OCI-M2 (cell line): ENCODE results near the gene YES1.
"Not testable (repeated sequence)": the region's sequence is repeated elsewhere in the genome, so short reads cannot be mapped to it uniquely, and the experiment has no call there.

Experiments used
- DNase-seq: peaks from one replicate; lab custom pipeline; 2025; ENCODE audit not compliant: unreplicated experiment; lab: John Stamatoyannopoulos, UW

YES1 gene

DNA sequence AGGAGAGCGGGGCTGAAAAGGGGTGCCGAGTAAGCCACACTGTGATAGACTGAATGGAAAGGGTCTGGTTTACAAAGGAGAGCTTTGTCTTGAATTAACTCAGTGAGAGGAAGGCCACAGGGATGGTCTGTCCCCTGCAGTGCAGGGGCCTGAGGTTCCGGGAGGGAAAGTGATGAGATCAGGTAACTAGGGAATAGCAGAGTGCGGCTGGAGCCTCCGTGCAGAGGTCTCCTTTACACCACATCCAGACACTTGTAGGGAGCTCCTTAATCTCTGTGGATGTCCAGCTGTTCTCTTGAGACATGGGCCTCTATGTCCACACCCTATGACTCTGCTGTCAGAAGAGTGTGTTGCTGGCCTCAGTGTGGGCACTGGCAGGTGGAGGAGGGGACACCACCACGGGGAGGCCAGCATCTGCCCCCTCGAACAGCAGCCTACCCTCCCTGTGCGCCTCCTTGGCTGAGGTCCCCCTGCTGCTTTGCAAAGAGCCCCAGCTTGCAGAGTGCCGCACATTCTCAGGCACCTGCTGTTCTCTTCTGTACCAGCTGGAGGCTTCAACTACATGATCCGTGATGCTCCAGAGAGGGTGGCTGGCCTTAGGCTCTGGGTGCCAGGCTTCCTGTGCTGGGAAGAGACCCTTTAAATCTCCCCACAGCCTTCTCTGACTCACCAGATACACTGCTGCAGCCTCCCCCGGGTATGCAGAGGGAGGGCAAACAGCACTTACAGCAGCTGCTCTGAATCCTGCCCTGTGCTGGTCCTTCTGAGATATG, 125.5 kb downstream of the YES1 start:
- no peak for DNase-seq

DNA sequence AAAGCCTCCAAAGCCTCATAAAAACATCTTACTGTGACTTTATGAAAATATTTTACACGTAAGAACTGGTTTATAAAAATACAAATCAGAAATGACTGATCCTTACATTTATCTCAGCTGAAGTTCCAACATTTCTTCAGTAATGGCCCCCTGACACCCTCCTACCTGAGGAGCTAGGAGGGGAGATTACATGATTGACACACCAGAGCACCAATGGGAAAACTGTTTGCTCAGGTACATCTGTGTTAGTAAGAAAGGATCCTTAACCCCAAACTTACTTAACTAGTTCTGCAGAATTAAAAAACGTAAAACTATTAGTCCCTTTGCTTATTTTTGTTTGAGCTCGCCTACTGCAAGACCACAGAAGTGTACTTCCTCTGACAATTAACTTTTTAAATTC, 126.6 kb downstream of the YES1 start:
- no peak for DNase-seq

DNA sequence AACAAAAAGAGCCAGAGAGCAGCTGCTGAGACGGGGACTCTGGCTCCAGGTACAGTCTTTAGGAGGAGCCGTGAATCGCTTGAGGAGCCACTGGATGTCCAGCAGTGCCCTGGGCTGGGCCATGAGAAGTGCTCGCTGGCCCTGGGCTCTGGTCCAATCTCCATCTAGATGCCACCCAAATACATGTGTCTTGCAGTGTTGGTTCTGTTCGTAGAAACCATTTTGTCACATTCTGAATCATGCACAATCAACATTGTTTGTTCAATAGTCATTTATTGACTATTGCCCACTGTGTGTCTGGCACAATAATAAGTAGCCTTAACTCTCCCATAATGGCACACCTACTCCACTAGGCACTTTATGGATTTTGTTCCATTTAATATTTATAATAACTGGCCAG, 128.5 kb downstream of the YES1 start:
- DNase-seq, result no peak

DNA sequence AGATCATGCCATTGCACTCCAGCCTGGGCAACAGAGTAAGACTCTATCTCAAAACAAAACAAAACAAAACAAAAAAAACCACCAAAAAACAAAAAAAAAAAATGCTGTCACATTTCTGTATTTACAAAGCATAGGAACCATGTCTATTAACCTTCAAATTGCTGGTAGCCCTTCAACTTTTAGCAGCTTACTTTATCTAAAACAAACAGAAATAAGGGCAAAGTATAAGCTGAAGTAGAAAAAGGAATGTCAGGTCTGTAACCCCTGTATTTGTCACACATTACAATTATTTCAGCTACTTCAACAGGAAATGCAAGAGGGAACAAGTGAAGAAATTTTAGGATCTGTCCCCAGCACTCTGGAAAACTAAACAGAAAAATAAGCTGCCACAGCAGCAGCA, 129.2 kb downstream of the YES1 start:
- DNase-seq, result no peak

DNA sequence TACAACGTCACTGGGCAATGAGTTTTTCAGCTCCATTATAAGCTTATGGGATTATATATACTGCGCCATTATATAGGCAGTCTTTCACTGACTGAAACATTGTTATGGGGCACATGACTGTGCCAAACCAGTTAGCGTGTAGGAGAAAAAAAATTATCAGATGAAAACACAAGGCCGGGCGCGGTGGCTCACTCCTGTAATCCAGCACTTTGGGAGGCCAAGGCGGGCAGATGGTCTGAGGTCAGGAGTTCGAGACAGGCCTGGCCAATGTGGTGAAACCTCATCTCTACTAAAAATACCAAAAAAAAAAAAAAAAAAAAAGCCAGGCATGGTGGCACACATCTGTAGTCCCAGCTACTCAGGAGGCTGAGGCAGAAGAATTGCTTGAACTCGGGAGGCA, 129.6 kb downstream of the YES1 start:
- not testable (repeated sequence) for DNase-seq

DNA sequence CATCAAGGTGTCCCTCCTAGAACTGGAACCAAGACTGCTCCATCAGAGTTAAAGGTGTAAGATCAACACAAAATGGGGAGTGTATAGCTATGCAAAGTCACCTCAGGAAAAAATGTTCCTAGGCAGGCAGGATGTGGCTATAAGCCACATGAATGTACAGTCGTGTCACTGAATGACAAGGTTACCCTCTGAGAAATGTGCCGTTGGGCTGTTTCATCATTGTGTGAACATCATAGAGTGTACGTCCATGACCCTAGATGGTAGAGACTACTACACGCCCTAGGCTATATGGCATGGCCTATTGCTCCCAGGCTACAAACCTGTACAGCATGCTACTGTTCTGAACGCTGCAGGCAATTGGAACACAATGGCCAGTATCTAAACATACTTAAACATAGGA, 130.1 kb downstream of the YES1 start:
- DNase-seq, result no peak

DNA sequence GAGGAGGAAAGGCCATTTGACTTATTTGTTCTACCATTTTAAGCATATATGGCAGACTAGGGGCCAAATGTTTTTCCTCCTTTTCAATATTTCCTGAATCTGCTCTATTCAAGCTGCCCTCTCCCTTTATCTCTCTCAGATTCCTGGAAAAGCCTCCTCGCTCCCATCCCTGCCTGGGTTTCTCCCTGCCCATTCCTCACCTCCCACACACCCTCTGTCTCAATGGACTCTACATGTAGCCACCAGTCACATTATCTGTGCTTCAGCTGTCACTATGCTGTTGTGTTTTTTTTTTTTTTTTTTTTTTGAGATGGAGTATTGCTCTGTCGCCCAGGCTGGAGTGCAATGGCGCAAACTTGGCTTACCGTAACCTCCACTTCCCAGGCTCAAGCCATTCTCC, 131.7 kb downstream of the YES1 start:
- DNase-seq, result no peak

DNA sequence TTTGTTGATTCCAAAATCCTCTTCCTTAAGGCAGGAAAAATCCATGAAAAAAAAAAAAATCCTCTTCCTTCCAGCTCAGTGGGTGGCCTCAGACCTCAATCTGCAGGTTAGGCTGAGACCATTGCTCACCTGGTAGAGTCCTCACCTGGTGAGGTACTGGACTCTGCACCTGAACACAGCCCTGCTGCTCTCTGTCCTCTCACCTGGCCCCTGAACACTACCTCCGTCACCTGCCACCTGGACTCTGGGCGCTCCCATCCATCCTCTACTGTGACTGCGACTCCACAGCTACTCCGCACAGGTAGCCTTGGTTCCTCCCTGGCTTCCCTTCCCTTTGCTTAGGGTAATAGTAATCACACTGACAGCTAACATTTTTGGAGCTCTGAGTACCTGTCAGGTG, 132.5 kb downstream of the YES1 start:
- no peak for DNase-seq

DNA sequence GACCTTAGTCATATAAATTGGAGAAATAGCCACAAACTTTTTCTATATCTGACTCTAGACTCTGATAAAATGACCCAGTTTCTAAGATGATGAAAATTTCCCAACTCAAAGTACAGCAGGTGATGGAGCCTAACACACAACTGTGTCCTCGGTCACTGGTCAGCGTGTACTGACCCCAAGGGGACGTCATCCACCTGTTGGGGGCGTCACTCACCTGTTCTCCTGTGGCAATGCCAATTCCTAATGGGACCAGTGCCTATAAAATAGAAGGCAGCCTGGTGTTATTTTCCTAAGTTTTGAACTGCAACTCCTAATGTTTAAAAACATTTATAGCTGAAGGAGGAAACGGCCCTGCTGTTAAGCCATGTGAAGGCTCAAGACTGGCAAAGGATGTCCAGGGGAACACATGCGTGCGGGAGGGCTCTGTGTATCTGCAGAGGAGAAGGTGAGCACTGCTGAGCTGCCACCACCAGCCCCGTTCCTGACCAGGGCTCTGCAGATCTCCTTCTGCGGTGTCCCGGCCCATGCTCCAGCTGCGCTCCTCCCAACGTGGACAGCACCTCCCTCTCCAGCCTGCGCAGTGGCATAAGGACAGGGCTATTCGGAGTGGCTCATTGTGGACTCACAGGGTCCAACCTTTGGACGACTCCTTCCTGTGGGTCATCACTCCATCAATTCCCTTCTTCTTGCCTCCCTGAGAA, 133.4 kb downstream of the YES1 start:
- no peak for DNase-seq

DNA sequence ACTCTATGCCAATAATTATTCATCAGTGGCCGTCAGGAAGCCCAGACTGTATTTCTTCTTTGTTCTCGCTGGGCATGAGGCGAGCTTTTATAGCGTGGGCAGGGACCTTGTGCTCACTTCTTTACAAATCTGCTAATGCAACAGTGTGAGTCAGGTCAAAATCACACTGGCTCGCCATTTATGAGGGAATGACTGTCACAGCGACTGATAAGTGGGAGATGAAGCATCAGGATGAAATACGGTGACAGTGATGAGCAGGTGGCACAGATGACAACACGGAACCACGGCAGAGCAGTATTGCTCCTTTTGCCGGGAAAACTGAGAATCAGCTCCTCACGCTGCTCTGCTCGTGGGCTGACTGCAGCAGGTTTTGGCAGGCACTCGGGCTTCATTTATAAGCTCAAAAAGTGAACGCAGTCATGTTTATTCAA, 134.1 kb downstream of the YES1 start:
- no peak for DNase-seq

DNA sequence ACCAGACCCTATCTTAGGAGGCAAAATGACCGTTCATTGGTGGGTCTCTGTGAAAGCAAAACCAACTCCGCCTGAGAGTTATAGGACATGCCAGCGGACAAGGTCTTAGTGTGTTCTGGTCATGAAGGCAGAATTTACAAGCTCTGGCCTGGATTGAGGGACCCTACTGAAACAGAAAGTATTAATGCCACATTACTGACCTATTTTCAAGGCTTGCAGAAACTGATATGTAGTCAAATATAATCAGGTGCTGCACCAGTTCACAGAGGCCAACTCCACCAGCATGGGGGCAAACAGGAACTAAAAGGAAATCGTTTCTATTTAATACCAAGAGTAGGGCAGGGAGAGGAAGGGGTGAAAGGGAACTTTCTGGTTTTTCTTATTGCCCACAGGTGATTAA, 134.9 kb downstream of the YES1 start:
- no peak for DNase-seq

DNA sequence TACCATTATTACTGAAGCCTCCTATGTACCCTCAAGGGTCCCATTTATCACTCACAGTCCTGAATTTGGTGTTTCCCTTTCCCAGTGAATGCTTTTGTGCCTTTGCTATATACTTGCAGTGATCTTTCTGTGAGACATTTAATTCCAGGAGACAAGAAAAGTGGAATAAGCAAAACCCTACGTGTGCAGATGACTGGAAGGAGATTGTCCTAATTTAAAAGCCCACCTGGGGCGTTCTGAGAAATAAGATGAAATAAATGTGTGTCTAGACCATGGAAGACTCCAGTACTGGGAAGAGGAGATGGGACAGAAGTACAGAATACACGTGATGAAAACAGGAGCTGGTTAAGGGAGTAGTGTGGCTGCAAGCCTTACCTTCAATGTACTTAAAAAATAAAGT, 135.3 kb downstream of the YES1 start:
- no peak for DNase-seq

DNA sequence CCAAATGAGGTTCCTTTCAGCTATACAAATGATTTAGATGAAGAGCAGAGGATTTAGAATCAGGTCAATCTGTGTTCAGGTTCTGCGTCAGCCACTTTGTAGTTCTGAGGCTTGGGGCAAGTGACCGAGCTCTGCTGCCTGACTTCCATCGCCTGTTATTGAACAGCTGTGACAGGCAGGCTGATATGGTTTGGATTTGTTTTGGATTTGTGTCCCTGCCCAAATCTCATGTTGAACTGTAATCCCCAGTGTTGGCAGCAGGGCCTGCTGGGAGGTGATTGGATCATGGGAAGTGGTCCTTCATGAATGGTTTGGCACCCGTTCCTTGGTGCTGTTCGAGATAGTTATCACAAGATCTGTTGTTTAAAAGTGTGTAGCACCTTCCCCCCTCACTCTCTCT, 136.0 kb downstream of the YES1 start:
- DNase-seq, result no peak

DNA sequence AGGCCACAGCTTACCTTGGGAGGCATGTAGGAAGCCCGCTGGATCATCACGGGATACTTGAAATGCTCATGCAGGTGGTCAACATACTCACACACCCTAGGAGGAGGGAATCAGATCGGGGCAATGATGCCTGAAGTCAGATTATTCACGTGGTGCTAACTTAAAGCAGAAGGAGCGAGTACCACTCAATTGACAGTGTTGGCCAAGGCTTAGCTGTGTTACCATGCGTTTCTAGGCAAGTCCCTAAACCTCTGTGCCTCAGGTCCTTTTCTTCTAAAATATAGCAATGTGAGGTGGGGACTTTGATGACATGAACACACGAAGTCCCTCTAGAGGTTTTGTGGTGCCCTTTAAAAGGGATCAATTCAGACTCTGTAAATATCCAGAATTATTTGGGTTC, 136.7 kb downstream of the YES1 start:
- DNase-seq, result no peak

DNA sequence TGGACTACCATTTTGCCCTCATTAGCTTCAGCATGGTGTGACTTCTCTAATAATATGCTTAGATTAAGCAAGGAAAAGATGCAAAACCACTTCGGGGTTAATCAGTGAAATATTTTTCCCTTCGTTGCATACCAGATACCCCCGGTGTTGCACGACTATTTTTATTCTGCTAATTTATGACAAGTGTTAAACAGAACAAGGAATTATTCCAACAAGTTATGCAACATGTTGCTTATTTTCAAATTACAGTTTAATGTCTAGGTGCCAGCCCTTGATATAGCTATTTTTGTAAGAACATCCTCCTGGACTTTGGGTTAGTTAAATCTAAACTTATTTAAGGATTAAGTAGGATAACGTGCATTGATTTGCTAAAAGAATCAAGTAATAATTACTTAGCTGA, 138.3 kb downstream of the YES1 start:
- no peak for DNase-seq

DNA sequence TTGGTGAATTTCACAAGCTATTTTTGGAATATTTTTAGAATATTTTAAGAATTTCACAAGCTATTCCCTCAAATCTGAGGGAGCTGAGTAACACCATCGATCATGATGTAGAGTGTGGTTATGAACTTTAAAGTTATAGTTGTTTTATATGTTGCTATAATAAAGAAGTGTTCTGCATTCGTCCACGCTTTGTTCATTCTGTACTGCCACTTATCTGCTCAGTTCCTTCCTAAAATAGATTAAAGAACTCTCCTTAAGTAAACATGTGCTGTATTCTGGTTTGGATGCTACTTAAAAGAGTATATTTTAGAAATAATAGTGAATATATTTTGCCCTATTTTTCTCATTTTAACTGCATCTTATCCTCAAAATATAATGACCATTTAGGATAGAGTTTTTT, 138.7 kb downstream of the YES1 start:
- DNase-seq, result no peak
